Stimulated activated naive CD4-positive, alpha-beta T cell treated with Interleukin-2 at 50 U/mL for 16 hours (primary cell): ENCODE data around the gene ZFP36.

Experiments used
- DNase-seq: peaks from one replicate; lab custom pipeline; 2025; lab: John Stamatoyannopoulos, UW

The ZFP36 gene

DNA sequence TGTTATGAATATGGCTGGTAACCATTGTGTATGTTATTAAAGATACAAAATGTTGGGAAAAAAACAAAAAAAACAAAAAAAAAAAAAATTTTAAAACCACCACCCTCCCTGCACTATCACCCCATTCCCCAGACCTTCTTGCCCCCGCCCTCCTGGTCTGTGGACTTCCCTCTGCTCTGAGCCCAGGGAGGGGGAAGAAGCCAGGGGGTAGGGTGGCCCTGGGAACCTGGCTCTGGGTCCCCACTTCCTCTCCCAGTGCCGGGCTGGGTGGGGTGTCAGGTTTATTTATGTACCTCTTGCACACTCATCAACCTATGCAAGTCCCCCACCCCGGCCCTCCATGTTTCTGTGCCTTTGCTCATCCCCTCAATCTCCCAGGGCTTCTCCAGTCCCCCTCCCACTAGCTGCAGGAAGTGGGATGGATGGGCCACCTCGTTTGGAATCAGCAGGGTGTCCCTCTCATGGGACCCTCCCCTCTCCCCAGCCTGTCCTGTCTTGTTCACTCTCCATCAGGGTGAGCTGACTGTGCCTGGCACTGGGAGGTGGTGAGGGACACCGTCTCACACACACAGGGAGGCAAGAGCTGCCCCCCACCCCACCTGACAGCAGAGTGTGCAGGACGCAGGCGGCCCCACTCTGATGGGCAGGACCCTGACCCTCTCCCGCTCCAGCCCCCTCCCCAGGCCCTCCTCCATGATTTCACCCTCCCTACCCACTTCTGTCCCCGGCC lies 21.6 kb upstream of the ZFP36 start:
- no peak for DNase-seq

GRCh38 chr19:39385629-39386411 lies 20.8 kb upstream of the ZFP36 start:
- no peak for DNase-seq

DNA sequence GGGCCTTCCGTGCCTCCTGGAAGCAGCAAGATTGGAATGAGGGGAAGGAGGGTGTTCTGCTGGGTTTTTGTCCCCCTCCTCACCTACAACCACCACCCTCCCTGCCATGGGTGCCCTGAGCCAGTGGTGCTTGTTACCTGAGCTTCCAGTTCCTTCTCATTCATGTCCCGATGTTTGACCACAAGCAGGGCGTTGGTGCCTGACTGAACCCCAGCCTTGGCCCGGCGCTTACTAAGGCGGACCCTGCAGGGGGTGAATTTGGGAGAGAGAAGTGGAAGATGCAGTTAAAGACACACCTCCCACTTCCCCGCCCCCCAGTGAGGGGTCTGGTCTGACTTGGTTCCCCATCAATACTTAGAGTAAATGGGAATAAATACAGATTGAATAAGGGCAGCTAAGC lies 20.1 kb upstream of the ZFP36 start:
- DNase-seq = no peak

GRCh38 chr19:39388657-39389056 lies 18.0 kb upstream of the ZFP36 start:
- DNase-seq = no peak

DNA sequence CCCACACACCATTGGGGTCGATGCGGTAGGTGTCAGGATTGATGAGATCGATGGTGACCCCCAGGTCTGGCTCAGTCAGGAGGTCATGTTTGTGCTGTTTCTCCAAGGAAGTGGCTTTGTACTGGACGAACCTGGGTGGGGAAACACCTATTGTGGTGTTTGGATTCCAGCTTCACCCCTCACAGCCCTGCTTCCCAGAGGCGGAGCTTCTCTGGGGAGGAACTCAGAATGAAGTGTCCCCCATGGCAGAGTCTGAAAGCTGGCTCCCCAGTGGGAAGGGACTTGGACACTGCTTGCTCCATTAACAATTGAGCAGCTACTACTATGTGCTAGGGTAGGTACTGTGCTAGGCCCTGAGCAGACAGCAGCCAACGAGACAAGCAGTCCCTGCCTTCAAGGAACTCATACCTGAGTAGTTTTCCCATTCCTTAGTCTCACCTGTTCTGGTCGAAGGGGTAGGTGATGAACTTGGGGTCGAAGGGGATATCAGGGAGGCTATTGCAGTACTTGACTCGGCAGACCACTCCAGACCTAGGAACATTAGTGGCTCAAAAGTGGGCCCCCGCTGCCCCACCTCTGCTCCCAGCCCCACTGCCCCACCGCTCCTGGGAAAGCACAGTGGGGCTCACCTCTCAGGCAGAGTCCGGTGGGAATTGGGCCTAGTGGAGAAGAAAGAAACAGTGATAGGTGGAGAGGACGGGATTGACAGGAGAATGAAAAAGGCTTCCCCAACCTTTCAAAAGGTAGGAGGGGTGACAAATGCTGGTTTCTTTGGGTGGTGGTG lies 16.8 kb upstream of the ZFP36 start:
- no peak for DNase-seq

DNA sequence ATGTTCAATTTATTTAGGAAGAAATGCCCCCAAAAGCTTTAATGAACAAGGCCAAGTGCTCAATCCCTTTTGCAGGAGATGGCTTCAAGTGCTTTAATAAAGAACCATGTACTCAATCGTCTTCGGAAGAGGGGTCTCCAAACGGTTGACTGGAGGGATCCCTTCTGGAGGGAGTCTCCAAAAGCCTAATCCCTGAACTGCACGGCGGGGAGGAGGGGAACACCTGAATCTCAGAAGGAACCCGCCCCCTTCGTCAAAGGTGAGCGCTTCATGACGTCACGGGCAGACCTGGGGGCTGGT lies 16.2 kb upstream of the ZFP36 start:
- DNase-seq = no peak

- peak; percentile 98 for DNase-seq
Measured at GRCh38 chr19:39390751-39391437, 15.8 kb upstream of the ZFP36 start, which contains the start of the genes MED29 and PAF1. Gene MED29, plus strand, starts transcription at chr19:39391378. Its CDS starts 45 bp downstream, at chr19:39391423. Gene PAF1, minus strand, starts transcription at chr19:39391106. Its CDS starts 242 bp downstream, at chr19:39390864.

DNA sequence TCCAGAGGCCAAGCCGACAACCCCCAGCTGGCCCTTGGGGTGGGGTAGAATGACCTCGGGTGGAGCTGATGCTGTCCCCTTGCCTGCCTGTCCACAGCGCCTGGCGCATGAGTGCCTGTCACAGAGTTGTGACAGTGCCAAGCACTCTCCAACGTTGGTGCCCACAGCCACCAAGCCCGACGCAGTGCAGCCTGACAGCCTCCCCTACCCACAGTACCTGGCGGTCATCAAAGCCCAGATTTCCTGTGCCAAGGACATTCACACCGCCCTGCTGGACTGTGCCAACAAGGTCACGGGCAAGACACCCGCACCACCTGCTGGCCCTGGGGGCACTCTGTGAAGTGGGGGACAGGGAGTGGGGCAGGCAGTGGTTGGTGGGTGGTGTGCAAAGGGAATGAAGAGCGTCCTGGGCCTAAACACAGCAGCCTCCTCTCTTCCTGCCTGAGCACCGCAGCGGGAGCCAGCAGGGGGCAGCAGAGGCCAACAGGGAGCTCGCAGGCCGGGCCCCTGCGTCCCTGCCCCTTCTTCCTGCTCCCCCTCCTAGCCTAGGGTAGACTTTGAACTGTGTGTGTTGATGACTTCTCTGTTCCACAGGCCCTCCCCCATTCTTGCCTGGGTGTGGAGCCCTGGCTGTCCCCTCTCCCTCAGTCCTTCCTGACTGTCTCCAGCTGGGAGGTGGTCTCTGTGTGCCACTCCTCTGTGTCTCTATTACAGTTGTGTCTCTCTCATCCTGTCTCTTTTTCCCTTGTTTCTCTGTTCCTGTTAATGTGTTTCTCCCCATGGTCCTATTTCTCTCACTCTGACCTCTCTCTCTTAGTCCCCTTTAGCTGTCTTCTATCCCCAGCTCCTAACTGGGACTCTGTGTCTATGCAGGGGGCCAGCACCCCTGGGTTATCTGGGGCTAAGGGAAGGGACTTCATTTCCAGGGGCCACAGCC lies 9.0 kb upstream of the ZFP36 start:
- DNase-seq = peak; percentile 90

GRCh38 chr19:39398297-39398864 lies 8.3 kb upstream of the ZFP36 start:
- DNase-seq = peak; percentile 46

- DNase-seq = no peak
Measured at GRCh38 chr19:39399668-39400050, 7.0 kb upstream of the ZFP36 start.

DNA sequence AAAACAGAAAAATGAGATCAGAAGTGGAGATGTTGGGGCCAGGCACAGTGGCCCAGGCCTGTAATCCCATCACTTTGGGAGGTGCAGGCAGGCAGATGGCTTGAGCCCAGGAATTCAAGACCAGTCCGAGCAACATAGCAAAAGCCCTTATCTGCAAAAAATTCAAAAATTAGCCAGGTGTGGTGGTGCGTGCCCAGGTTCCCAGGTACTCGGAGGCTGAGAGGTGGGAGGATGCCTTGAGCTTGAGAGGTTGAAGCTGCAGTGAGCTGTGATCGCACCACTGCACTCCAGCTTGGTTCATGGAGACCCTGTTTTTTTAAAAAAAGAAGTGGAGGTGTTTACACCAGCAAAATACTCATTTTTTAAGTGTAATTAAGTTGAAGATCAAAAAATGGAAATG lies 6.6 kb upstream of the ZFP36 start:
- no peak for DNase-seq

- no peak for DNase-seq
Measured at GRCh38 chr19:39401070-39401548, 5.5 kb upstream of the ZFP36 start.

- peak; percentile 80 for DNase-seq
Measured at GRCh38 chr19:39401549-39402345, 4.9 kb upstream of the ZFP36 start.

DNA sequence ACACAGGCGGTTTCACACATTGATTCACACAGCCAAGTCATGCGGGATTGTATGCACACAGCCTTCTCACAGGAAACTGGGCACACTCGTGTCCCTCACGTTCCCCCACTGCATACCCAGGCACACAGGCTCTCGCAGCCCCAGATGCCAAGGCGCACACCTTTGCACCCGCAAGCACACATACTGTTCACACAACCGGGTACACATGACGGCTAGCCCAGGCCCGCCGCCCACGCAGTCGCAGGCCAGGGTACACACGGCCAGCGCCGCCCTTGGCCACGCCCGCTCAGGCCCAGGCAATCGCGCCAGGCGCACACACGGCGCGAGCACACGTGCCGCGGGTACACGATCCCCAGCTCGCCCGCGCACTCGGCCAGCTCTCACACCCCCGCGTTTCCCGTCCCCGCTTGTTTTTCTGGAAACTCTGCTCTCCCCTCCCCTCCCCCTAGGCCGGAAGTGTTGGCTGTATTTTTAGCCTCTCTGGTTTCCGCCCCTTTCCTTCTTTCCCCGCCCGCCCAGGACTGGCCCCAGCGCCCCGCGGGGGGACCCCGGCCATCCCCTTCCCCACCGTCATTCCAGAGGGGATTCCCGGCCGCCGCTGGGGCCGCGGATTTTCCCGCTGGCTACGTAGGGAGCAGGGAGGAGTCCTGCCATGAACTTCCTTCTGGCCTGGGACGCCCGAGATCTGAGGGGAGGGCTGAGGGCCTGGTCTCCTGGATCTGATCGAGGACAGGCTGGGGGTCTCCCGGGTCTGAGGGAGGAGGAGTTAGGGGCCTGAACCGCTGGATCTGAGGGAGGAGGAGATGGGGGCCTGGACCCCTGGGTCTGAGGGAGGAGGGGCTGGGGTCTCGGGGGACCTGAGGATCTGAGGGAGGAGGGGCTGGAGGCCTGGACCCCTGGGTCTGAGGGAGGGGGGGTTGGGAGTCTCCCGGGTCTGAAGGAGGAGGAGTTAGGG lies 4.0 kb upstream of the ZFP36 start:
- DNase-seq = peak; percentile 82

DNA sequence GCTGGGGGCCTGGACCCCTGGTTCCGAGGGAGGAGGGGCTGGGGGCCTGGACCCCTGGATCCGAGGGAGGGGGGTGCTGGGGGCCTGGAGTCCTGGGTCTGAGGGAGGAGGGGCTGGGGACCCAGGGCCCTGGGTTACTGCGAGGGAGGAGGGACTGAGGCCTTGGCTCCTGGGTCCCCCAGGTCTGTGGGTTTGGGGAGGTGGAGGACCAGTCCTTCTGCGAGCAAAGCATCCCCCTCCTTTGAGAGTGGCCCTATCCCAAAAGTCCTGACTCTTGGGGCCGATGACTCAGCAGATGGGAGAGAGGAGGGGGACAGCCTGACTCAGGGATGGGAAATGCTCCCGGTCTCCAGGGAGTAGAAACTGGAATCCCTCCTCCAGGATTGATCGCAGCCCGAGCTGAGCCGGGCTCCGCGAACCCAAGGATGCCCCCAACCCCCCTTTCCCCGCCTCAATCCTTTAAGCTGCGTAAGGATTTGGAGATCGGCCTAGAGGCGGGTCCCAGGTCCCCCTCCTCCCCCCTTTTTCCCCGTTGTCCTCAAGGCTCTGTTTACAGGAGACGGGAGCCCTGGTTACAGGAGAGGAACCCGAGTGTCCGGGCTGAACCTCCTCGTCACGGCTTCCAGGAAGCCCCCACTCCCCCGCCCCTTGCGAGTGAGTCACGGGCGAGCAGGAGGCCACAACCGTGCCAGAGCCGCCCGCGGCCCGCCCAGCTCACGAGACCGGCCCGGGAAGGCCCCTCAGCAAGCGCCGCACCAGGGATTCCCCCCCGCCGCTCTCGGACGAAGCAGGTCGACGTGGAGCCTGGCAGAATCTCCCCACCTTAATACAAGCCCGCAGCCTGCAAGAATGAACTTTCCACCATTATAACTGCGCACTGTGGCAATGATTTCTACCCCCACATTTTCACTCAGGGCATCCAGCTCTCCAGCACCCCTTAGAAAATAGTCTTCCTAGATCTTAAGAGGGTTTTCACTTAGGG lies 3.0 kb upstream of the ZFP36 start:
- DNase-seq = peak; percentile 97

DNA sequence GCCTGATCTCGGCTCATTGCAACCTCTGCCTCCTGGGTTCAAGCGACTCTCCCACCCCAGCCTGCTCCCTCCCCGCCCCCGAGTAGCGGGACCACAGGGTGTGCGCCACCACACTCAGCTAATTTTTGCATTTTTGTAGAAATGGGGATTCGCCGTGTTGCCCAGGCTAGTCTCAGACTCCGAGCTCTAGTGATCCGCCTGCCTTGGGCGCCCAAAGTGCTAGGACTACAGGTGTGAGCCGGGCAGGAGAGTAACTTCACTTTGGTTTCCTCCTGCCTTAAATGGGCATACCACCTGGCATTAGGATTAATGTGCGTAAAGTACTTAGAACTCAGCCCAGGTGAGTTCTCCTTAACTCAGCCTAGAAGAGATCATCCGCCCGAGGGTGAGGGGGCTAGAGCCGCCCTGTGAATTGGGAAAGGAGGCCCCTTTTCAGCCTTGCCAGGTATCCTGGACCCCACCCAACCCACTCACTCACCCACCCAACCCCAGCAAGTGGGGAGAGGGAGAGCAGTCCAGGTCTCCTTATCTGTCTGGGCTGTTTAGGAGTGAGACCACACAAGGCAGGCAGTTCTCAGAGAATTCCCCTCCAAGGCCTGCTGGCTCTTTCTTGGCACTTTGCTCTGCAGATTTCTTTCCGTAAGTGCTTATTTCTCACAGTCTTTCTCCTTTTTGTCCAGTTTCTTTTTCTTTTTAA lies 1.2 kb upstream of the ZFP36 start:
- no peak for DNase-seq
